ENCODE measurements around the gene LPP.
A peak's percentile ranks its signal among the peaks of the same experiment; 100 is the strongest.

Gene LPP

DNA sequence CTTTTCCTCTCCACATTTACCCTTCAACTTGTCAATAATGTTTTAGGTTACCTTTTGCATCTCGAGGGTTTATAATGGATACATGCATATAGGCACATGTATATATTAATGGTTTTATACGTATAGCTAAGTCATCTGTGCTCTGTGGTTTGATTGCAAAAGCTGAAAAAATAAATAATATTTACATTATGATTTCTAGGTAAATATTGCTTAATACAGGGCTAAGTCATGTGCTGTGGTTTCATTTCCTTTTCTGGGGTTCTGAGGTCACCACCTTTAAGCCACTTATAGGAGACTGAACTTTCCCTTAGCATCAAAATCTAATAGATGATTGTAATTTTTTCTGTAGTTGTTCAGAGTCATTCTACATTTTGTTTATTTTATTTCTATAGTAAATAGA, 33.1 kb downstream of the LPP start:
- no peaks in the 10 kb centered on the region for H4K20me1 ChIP-seq (ENCODE audit: low read depth, low read length)
- H3K36me3 ChIP-seq (ENCODE audit: low read length): peaks cover 3% of the 10 kb centered on the region; the same call in 1 of the 2 replicates
- H3K27me3 ChIP-seq (ENCODE audit: low read length): no peaks in the 10 kb centered on the region
- H3K9me2 ChIP-seq (replicated peaks; ENCODE audit: insufficient read depth, low read length): no peaks in the 10 kb centered on the region
- H3K9me3 ChIP-seq (ENCODE audit: insufficient read depth, low read length): no peaks in the 10 kb centered on the region
- TF ChIP-seq CTCF (IDR thresholded peaks at IDR 0.05; ENCODE audit: insufficient read depth, low read length, poor library complexity, severe bottlenecking): no peak
- TF ChIP-seq EZH2phosphoT487 (conservative IDR thresholded peaks at IDR 0.05; ENCODE audit: low read length): no peak
- H3K27ac ChIP-seq (ENCODE audit: low read depth, low read length): no peak overlapping the region
- H3F3A ChIP-seq (ENCODE audit: insufficient read depth): peaks cover 7% of the 10 kb centered on the region; the same call in 1 of the 2 replicates
- no peak overlapping the region for H3K4me3 ChIP-seq (ENCODE audit: insufficient read depth, low read length, poor library complexity, severe bottlenecking)
- peak overlapping the region; percentile 0 for H3K4me2 ChIP-seq (ENCODE audit: low read depth, low read length, poor library complexity, severe bottlenecking)
- no peak overlapping the region for H3K9ac ChIP-seq (ENCODE audit: low read length)
- H2AFZ ChIP-seq (ENCODE audit: low read depth, low read length, severe bottlenecking): no peak overlapping the region
- no peaks in the 10 kb centered on the region for H3K79me2 ChIP-seq (ENCODE audit: insufficient read depth, low read length)

GRCh38 chr3:188188911-188189310, 35.0 kb downstream of the LPP start:
- peaks cover 3% of the 10 kb centered on the region; the same call in 1 of the 2 replicates for H3K36me3 ChIP-seq (ENCODE audit: low read length)
- no peaks in the 10 kb centered on the region for H3K9me3 ChIP-seq (ENCODE audit: insufficient read depth, low read length)
- no peak overlapping the region for H3K27ac ChIP-seq (ENCODE audit: low read depth, low read length)
- no peak overlapping the region for H3K9ac ChIP-seq (ENCODE audit: low read length)
- no peaks in the 10 kb centered on the region for H3K9me2 ChIP-seq (replicated peaks; ENCODE audit: insufficient read depth, low read length)
- peaks cover 7% of the 10 kb centered on the region; the same call in 1 of the 2 replicates for H3F3A ChIP-seq (ENCODE audit: insufficient read depth)
- H3K4me2 ChIP-seq (ENCODE audit: low read depth, low read length, poor library complexity, severe bottlenecking): no peak overlapping the region
- H3K27me3 ChIP-seq (ENCODE audit: low read length): no peaks in the 10 kb centered on the region
- H2AFZ ChIP-seq (ENCODE audit: low read depth, low read length, severe bottlenecking): no peak overlapping the region
- TF ChIP-seq CTCF (IDR thresholded peaks at IDR 0.05; ENCODE audit: insufficient read depth, low read length, poor library complexity, severe bottlenecking): no peak
- no peak for TF ChIP-seq EZH2phosphoT487 (conservative IDR thresholded peaks at IDR 0.05; ENCODE audit: low read length)
- H4K20me1 ChIP-seq (ENCODE audit: low read depth, low read length): no peaks in the 10 kb centered on the region
- H3K4me3 ChIP-seq (ENCODE audit: insufficient read depth, low read length, poor library complexity, severe bottlenecking): no peak overlapping the region
- H3K79me2 ChIP-seq (ENCODE audit: insufficient read depth, low read length): no peaks in the 10 kb centered on the region

DNA sequence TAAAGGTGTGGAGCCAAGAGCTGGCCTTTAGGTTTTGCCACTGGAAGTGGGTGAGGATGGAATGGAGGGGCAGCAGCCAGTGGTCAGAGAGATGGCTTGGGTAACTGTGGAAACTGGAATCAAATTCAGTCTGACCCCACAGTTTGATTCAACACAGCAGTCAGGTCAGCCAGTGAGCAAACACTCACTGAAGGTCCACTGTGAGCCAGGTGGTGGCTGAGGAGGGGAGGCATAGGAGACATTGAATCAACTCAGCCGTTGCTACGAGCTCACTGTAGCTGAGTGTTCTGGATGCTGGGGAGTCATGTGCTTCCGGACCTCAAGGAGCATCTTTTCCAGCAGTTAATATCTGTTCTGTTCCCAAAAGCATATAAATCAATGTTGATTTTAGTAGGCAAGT, 37.5 kb downstream of the LPP start:
- Histone ChIP-seq H3K9me3 (ENCODE audit: insufficient read depth, low read length) (no peaks in the 10 kb centered on the region), H3K4me3 (ENCODE audit: insufficient read depth, low read length, poor library complexity, severe bottlenecking) (no peak overlapping the region), H3K79me2 (ENCODE audit: insufficient read depth, low read length) (no peaks in the 10 kb centered on the region), H3F3A (ENCODE audit: insufficient read depth) (peaks cover 2% of the 10 kb centered on the region; the same call in 1 of the 2 replicates), H3K9ac (ENCODE audit: low read length) (no peak overlapping the region), H3K27me3 (ENCODE audit: low read length) (no peaks in the 10 kb centered on the region), H2AFZ (ENCODE audit: low read depth, low read length, severe bottlenecking) (no peak overlapping the region), H3K36me3 (ENCODE audit: low read length) (no peaks in the 10 kb centered on the region), H4K20me1 (ENCODE audit: low read depth, low read length) (no peaks in the 10 kb centered on the region), H3K4me2 (ENCODE audit: low read depth, low read length, poor library complexity, severe bottlenecking) (no peak overlapping the region), H3K9me2 (replicated peaks; ENCODE audit: insufficient read depth, low read length) (no peaks in the 10 kb centered on the region), H3K27ac (ENCODE audit: low read depth, low read length) (no peak overlapping the region)
- no peak for TF ChIP-seq EZH2phosphoT487 (conservative IDR thresholded peaks at IDR 0.05; ENCODE audit: low read length)
- no peak for TF ChIP-seq CTCF (IDR thresholded peaks at IDR 0.05; ENCODE audit: insufficient read depth, low read length, poor library complexity, severe bottlenecking)

Measured in SU-DHL-6 (cell line).